Stimulated activated CD4-positive, alpha-beta T cell treated with anti-CD3 and anti-CD28 coated beads, Interleukin-1b, Interleukin-23, amount 100 ng/mL, for 24 hours (primary cell): ENCODE results near the gene KIAA2012.

ENCODE experiments used
- DNase-seq, 4 experiments: peaks; one replicate each; pipeline ENCODE4 v3.0.0-alpha.2; 2020; ENCODE audit warnings: low read depth in 4 of 4, low spot score in 1 of 4

Gene KIAA2012

GRCh38 chr2:202042444-202042843 is 30.6 kb upstream of the KIAA2012 start:
- DNase-seq = no peak

GRCh38 chr2:202043475-202043874 is 29.6 kb upstream of the KIAA2012 start:
- no peak for DNase-seq

- no peak for DNase-seq
Measured at GRCh38 chr2:202044777-202045176, 28.3 kb upstream of the KIAA2012 start.

- DNase-seq = no peak
Measured at GRCh38 chr2:202046572-202046971, 26.5 kb upstream of the KIAA2012 start.

GRCh38 chr2:202049092-202049728 is 23.8 kb upstream of the KIAA2012 start:
- no peak for DNase-seq

GRCh38 chr2:202049840-202050239 is 23.2 kb upstream of the KIAA2012 start:
- no peak for DNase-seq

GRCh38 chr2:202050652-202051051 is 22.4 kb upstream of the KIAA2012 start:
- DNase-seq = no peak

- no peak for DNase-seq
Measured at GRCh38 chr2:202051499-202052161, 21.4 kb upstream of the KIAA2012 start.

GRCh38 chr2:202052235-202052634 is 20.8 kb upstream of the KIAA2012 start:
- DNase-seq = no peak

GRCh38 chr2:202054679-202055078 is 18.4 kb upstream of the KIAA2012 start:
- DNase-seq = no peak

GRCh38 chr2:202056611-202057010 is 16.4 kb upstream of the KIAA2012 start:
- DNase-seq = no peak

- no peak for DNase-seq
Measured at GRCh38 chr2:202060218-202060617, 12.8 kb upstream of the KIAA2012 start.

- DNase-seq = no peak
Measured at GRCh38 chr2:202061695-202062094, 11.4 kb upstream of the KIAA2012 start.

- DNase-seq = no peak
Measured at GRCh38 chr2:202064171-202064880, 8.7 kb upstream of the KIAA2012 start.

- no peak for DNase-seq
Measured at GRCh38 chr2:202064881-202065230, 8.2 kb upstream of the KIAA2012 start.

GRCh38 chr2:202065876-202066275 is 7.2 kb upstream of the KIAA2012 start:
- DNase-seq = no peak

- no peak for DNase-seq
Measured at GRCh38 chr2:202066875-202067274, 6.2 kb upstream of the KIAA2012 start.

- no peak for DNase-seq
Measured at GRCh38 chr2:202067589-202067988, 5.5 kb upstream of the KIAA2012 start.

- DNase-seq = no peak
Measured at GRCh38 chr2:202069170-202070067, 3.6 kb upstream of the KIAA2012 start.

- no peak for DNase-seq
Measured at GRCh38 chr2:202071107-202071506, 1.9 kb upstream of the KIAA2012 start.

- no peak for DNase-seq
Measured at GRCh38 chr2:202072226-202072625, 829 bp upstream of the KIAA2012 start.
